HCT116 (cell line): Measurements from ENCODE around the gene MEIS2. TPM values are rescaled to one million over a fixed set of nuclear protein-coding genes. Genes with fewer than 3 reads are reported as not detected.

Source experiments
- ATAC-seq: fragments of 200-7000 bp; cut with Tn5 transposase; 2 replicates; pipeline ENCODE4 v1.9.1; 2020; ENCODE audit warnings: mild to moderate bottlenecking, moderate library complexity
- BruUV-seq: library from RNA; stranded (reverse); fragments of 400-500 nt; replicated peaks from 2 replicates; lab custom pipeline; 2021; lab: Mats Ljungman, UMichigan
- CTCF ChIA-PET: fragments of 300-600 bp; sonication (Branson Sonifier 250); formaldehyde crosslinking; loops from one replicate; lab custom pipeline; 2021; ENCODE audit warnings: antibody characterized with exemption; lab: Charles Lee
- POLR2A ChIA-PET: fragments of 300-600, 350-600 bp; sonication (Branson Sonifier 250); formaldehyde crosslinking; loops from one replicate; lab custom pipeline; 2021; ENCODE audit warnings: antibody characterized with exemption; lab: Charles Lee
- RAD21 ChIA-PET, 2 experiments: fragments of 300-600 bp; sonication (Branson Sonifier 250); formaldehyde crosslinking; loops; one replicate each; lab custom pipeline; 2023; ENCODE audit warnings: low total read pairs in 2 of 2; ENCODE audit not compliant: uncharacterized antibody in 2 of 2, unreplicated experiment in 2 of 2, low non-redundant PET in 1 of 2; lab: Charles Lee
- DNase-seq: peaks from one replicate; pipeline ENCODE4 v3.0.0-alpha.2; 2010; ENCODE audit warnings: low read depth, low spot score
- H2AFZ ChIP-seq: fragments of 200-600 bp; shearing (Covaris generic), sonication (generic); 2 replicates; pipeline ENCODE4 v1.6.1; 2017; ENCODE audit warnings: low read depth, mixed run types, mixed read lengths, antibody characterized with exemption, low read length; ENCODE audit not compliant: poor library complexity, severe bottlenecking
- H3K27ac ChIP-seq: 2 replicates; pipeline ENCODE4 v1.5.1; 2012; ENCODE audit warnings: low read depth, low read length
- H3K27me3 ChIP-seq: fragments of 200-600 bp; sonication (generic); 2 replicates; pipeline ENCODE4 v1.6.1; 2016; ENCODE audit warnings: mixed run types, low read length, mixed read lengths; ENCODE audit not compliant: insufficient read depth
- H3K36me3 ChIP-seq, 2 experiments: fragments of 200-500 bp in 1 of 2; fragments of 200-600 bp in 1 of 2; sonication (Bioruptor generic) in 1 of 2; sonication (generic) in 1 of 2; 2 replicates each; pipeline versions ENCODE4 v1.5.1 to v1.6.1; 2014 to 2016; ENCODE audit warnings: low read length in 2 of 2, inconsistent platforms in 1 of 2, mixed read lengths in 1 of 2, mixed run types in 1 of 2; ENCODE audit not compliant: insufficient read depth in 2 of 2, control insufficient read depth in 1 of 2
- H3K4me1 ChIP-seq, 2 experiments: fragments of 200-600 bp in 1 of 2; sonication (generic) in 1 of 2; 2 replicates each; pipeline versions ENCODE4 v1.5.1 to v1.6.1; 2012 to 2017; ENCODE audit warnings: low read length in 2 of 2, inconsistent platforms in 1 of 2, mild to moderate bottlenecking in 1 of 2, mixed read lengths in 1 of 2, mixed run types in 1 of 2, moderate library complexity in 1 of 2; ENCODE audit not compliant: insufficient read depth in 2 of 2, control insufficient read depth in 1 of 2
- H3K4me2 ChIP-seq: fragments of 200-600 bp; sonication (generic); 2 replicates; pipeline ENCODE4 v1.6.1; 2017; ENCODE audit warnings: mixed run types, low read length, mixed read lengths
- H3K4me3 ChIP-seq, 2 experiments: fragments of 200-600 bp in 1 of 2; sonication (generic) in 1 of 2; replicated peaks in 1 of 2; 2 replicates each; pipeline ENCODE4 v1.5.1; 2011 to 2016; ENCODE audit warnings: low read length in 2 of 2, control low read depth in 1 of 2, low read depth in 1 of 2, mild to moderate bottlenecking in 1 of 2, mixed read lengths in 1 of 2, mixed run types in 1 of 2
- H3K79me2 ChIP-seq: fragments of 200-600 bp; sonication (generic); 2 replicates; pipeline ENCODE4 v1.6.1; 2017; ENCODE audit warnings: mild to moderate bottlenecking, mixed run types, low read length, moderate library complexity, mixed read lengths; ENCODE audit not compliant: insufficient read depth
- H3K9ac ChIP-seq: fragments of 200-600 bp; sonication (generic); 2 replicates; pipeline ENCODE4 v1.6.1; 2016; ENCODE audit warnings: low read length, mixed read lengths
- H3K9me2 ChIP-seq: fragments of 200-600 bp; sonication (generic), shearing (Covaris generic); 2 replicates; pipeline ENCODE4 v1.6.1; 2017; ENCODE audit warnings: mixed run types, mild to moderate bottlenecking, moderate library complexity; ENCODE audit not compliant: insufficient read depth
- H3K9me3 ChIP-seq, 2 experiments: fragments of 200-500 bp in 1 of 2; fragments of 200-600 bp in 1 of 2; sonication (Bioruptor generic) in 1 of 2; sonication (generic) in 1 of 2; 2 replicates each; pipeline ENCODE4 v1.6.1; 2014 to 2017; ENCODE audit warnings: low read length in 2 of 2, mixed read lengths in 2 of 2, inconsistent platforms in 1 of 2, low read depth in 1 of 2, mild to moderate bottlenecking in 1 of 2, mixed run types in 1 of 2, moderate library complexity in 1 of 2; ENCODE audit not compliant: control insufficient read depth in 1 of 2, insufficient read depth in 1 of 2
- H4K20me1 ChIP-seq: fragments of 200-600 bp; sonication (generic), shearing (Covaris generic); 2 replicates; pipeline ENCODE4 v1.6.1; 2017; ENCODE audit warnings: mixed run types, mild to moderate bottlenecking, moderate library complexity; ENCODE audit not compliant: insufficient read depth
- ATF3 ChIP-seq: IDR thresholded peaks from 2 replicates; pipeline ENCODE4 v1.6.1; 2012
- CEBPB ChIP-seq: IDR thresholded peaks from 2 replicates; pipeline ENCODE4 v1.6.1; 2012; ENCODE audit warnings: low read depth
- CTCF ChIP-seq, 3 experiments: fragments of 200-600 bp in 1 of 3; sonication (generic) in 1 of 3; IDR thresholded peaks in 2 of 3; conservative IDR thresholded peaks in 1 of 3; 2 replicates each; pipeline ENCODE4 v1.5.1; 2012 to 2017; ENCODE audit warnings: low read depth in 2 of 3, low read length in 2 of 3, antibody characterized with exemption in 1 of 3, borderline replicate concordance in 1 of 3, control low read depth in 1 of 3, mild to moderate bottlenecking in 1 of 3, mixed read lengths in 1 of 3, mixed run types in 1 of 3, moderate library complexity in 1 of 3; ENCODE audit not compliant: insufficient read depth in 1 of 3
- EGR1 ChIP-seq: IDR thresholded peaks from 2 replicates; pipeline ENCODE4 v1.6.1; 2012; ENCODE audit warnings: low read depth
- EZH2phosphoT487 ChIP-seq: fragments of 200-600 bp; IDR thresholded peaks from 2 replicates; pipeline ENCODE4 v1.6.1; 2018; ENCODE audit warnings: antibody characterized with exemption, borderline replicate concordance
- FOSL1 ChIP-seq: IDR thresholded peaks from 2 replicates; pipeline ENCODE4 v1.6.1; 2012; ENCODE audit warnings: low read depth
- RAD21 ChIP-seq: IDR thresholded peaks from 2 replicates; pipeline ENCODE4 v1.6.1; 2012; ENCODE audit warnings: low read depth, mild to moderate bottlenecking
- ZBTB33 ChIP-seq: IDR thresholded peaks from 2 replicates; pipeline ENCODE4 v1.6.1; 2011; ENCODE audit warnings: mild to moderate bottlenecking, low read length, moderate library complexity; ENCODE audit not compliant: insufficient replicate concordance; ENCODE audit errors: extremely low read depth
- ZFX ChIP-seq: fragments of 450-650 bp; IDR thresholded peaks from 2 replicates; pipeline ENCODE4 v1.6.1; 2017
- ZNF274 ChIP-seq: fragments of 200-500 bp; sonication (Bioruptor generic); IDR thresholded peaks from 2 replicates; pipeline ENCODE4 v1.6.1; 2014; ENCODE audit warnings: mild to moderate bottlenecking, low read depth, low read length, inconsistent platforms
- intact Hi-C: fragments of 100-400 bp; cut with micrococcal nuclease; formaldehyde crosslinking; loops from 2 replicates; pipeline ENCODE4 v1.10.0; 2022
- total RNA-seq: library from RNA; stranded (reverse); gene quantifications from one replicate; pipeline ENCODE4 v1.2.1, GENCODE V29; 2021; ENCODE audit not compliant: unreplicated experiment

MEIS2 gene
- total RNA-seq, 1 experiment from 2014 or later: 11.5 TPM

GRCh38 chr15:36885771-36886170 is 214.6 kb downstream of the MEIS2 start (continued):
- TF ChIP-seq CTCF (IDR thresholded peaks at IDR 0.05 in 2 of 3, conservative IDR thresholded peaks at IDR 0.05 in 1 of 3; ENCODE audit: borderline replicate concordance in 1 of 3, insufficient read depth in 1 of 3, low read depth in 2 of 3, low read length in 2 of 3) (no peak), EGR1 (no peak), EZH2phosphoT487 (no peak), FOSL1 (no peak), ATF3 (no peak), CEBPB (no peak)

GRCh38 chr15:36884936-36885635 is 215.3 kb downstream of the MEIS2 start:
- CTCF ChIA-PET: interaction anchor here (2.4 kb wide), 1 partner anchor 249 kb away, joined by 27 read pairs; no protein-coding TSS in a partner anchor
- Histone ChIP-seq H2AFZ (no peak overlapping the region), H3K36me3 (no peaks in the 10 kb centered on the region), H3K9me2 (no peaks in the 10 kb centered on the region), H3K27me3 (no peaks in the 10 kb centered on the region), H3K79me2 (no peaks in the 10 kb centered on the region), H3K9me3 (no peaks in the 10 kb centered on the region), H4K20me1 (no peaks in the 10 kb centered on the region), H3K27ac (no peak overlapping the region), H3K9ac (no peak overlapping the region), H3K4me2 (no peak overlapping the region), H3K4me1 (no peaks in the 10 kb centered on the region), H3K4me3 (no peak overlapping the region)
- POLR2A ChIA-PET: no interaction called here
- BruUV-seq: no TSS peak
- no peak for TF ChIP-seq ZBTB33
- TF ChIP-seq ZNF274: no peak
- no peak for TF ChIP-seq ZFX
- no peak for TF ChIP-seq RAD21
- intact Hi-C loops: loop anchor here (5.0 to 10.0 kb wide), 3 partner anchors 383 to 1600 kb away; no protein-coding TSS in a partner anchor
- DNase-seq: no peak
- RAD21 ChIA-PET: no interaction called here
- ATAC-seq: no peak
